Natural killer cell (primary cell): ENCODE data around the gene IGFL1. TPM values are rescaled to one million over a fixed set of nuclear protein-coding genes. Genes with fewer than 3 reads are reported as not detected.
"Not testable (repeated sequence)": the region's sequence is repeated elsewhere in the genome, so short reads cannot be mapped to it uniquely, and the experiment has no call there.

Experiments used
- ATAC-seq, 3 donors: fragments of 150-1000 bp in 2 of 3; fragments of 200-7000 bp in 1 of 3; cut with Tn5 transposase; 1 replicate in 1 of 3; 2 replicates in 2 of 3; pipeline ENCODE4 v1.10.0; 2021; ENCODE audit warnings: mild to moderate bottlenecking in 2 of 3, moderate library complexity in 2 of 3
- DNase-seq, 2 donors: peaks; one replicate each; pipeline versions ENCODE4 v3.0.0 to v3.0.0-alpha.2; 2013 to 2021; ENCODE audit warnings: mixed read lengths in 1 of 2
- H3K27ac ChIP-seq: one replicate; pipeline ENCODE4 v1.5.1; 2013; ENCODE audit warnings: mild to moderate bottlenecking, low read length
- H3K27me3 ChIP-seq: one replicate; pipeline ENCODE4 v1.6.1; 2013; ENCODE audit warnings: low read length; ENCODE audit not compliant: control insufficient read depth, insufficient read depth
- H3K36me3 ChIP-seq: one replicate; pipeline ENCODE4 v1.6.1; 2013; ENCODE audit warnings: low read length; ENCODE audit not compliant: control insufficient read depth, insufficient read depth
- H3K4me1 ChIP-seq: one replicate; pipeline ENCODE4 v1.6.1; 2013; ENCODE audit warnings: low read length; ENCODE audit not compliant: control insufficient read depth, insufficient read depth
- H3K4me3 ChIP-seq: one replicate; pipeline ENCODE4 v1.5.1; 2013; ENCODE audit warnings: low read length
- H3K9me3 ChIP-seq: one replicate; pipeline ENCODE4 v1.6.1; 2013; ENCODE audit warnings: low read length; ENCODE audit not compliant: control insufficient read depth, insufficient read depth
- H3K27ac Mint-ChIP-seq, 2 donors: one replicate each; pipeline ENCODE4 v1.8.0; 2022; ENCODE audit warnings: mild to moderate bottlenecking in 2 of 2, mixed read lengths in 2 of 2, moderate library complexity in 1 of 2
- H3K27me3 Mint-ChIP-seq, 2 donors: one replicate each; pipeline ENCODE4 v1.8.0; 2022; ENCODE audit warnings: low read depth in 2 of 2, mixed read lengths in 2 of 2
- H3K36me3 Mint-ChIP-seq: one replicate; pipeline ENCODE4 v1.8.0; 2022; ENCODE audit warnings: mixed read lengths
- H3K4me1 Mint-ChIP-seq, 2 donors: one replicate each; pipeline ENCODE4 v1.8.0; 2022; ENCODE audit warnings: mixed read lengths in 2 of 2
- H3K4me3 Mint-ChIP-seq: one replicate; pipeline ENCODE4 v1.8.0; 2022; ENCODE audit warnings: mild to moderate bottlenecking, moderate library complexity, mixed read lengths
- H3K9me3 Mint-ChIP-seq, 2 donors: one replicate each; pipeline ENCODE4 v1.8.0; 2022; ENCODE audit warnings: mixed read lengths in 2 of 2
- CTCF ChIP-seq: fragments of 200-600 bp; IDR thresholded peaks from one replicate; pipeline ENCODE4 v1.8.0; 2022; ENCODE audit warnings: antibody characterized with exemption
- WGBS: methylation state at CpG from one replicate; pipeline ENCODE4 v1.1.7; 2013; ENCODE audit warnings: missing lambda C conversion rate; ENCODE audit not compliant: insufficient coverage; 5-methylcytosine and 5-hydroxymethylcytosine counted together
- intact Hi-C: fragments of 100-400 bp; cut with micrococcal nuclease; formaldehyde crosslinking; loops from one replicate; pipeline ENCODE4 v1.14.2; 2022
- total RNA-seq, 4 donors: library from RNA; stranded (reverse); fragments of 120-200 nt in 1 of 4; gene quantifications; one replicate each; pipeline versions ENCODE4 v1.2.3 to v1.2.4, GENCODE V29; 2013 to 2022

Gene IGFL1
- total RNA-seq, 3 donors from 2014 or later (not counting 1 experiment from before 2014, with no cell fraction given) = not detected

- Mint-ChIP-seq H3K27ac (no peak overlapping the region), H3K4me1 (peaks cover 11 to 12% of the 10 kb centered on the region in 2 donors), H3K27me3 (peaks cover 20 to 35% of the 10 kb centered on the region in 2 donors), H3K9me3 (no peaks in the 10 kb centered on the region), H3K36me3 (no peaks in the 10 kb centered on the region), H3K4me3 (no peak overlapping the region)
- no peaks in the 10 kb centered on the region for H3K9me3 ChIP-seq
- ATAC-seq = no peak
- no peaks in the 10 kb centered on the region for H3K36me3 ChIP-seq
- TF ChIP-seq CTCF = no peak
- H3K27me3 ChIP-seq = peaks cover 13% of the 10 kb centered on the region
- no peak overlapping the region for H3K27ac ChIP-seq
- 55% methylated on average over 7 of the region's 7 CpGs for WGBS
- DNase-seq = no peak
- intact Hi-C loops = no loop called here
- H3K4me3 ChIP-seq = no peak overlapping the region
- peaks cover 14% of the 10 kb centered on the region for H3K4me1 ChIP-seq
Measured at GRCh38 chr19:46221981-46222610, 7.4 kb upstream of the IGFL1 start.

GRCh38 chr19:46223787-46224186 lies 5.8 kb upstream of the IGFL1 start:
- peaks cover 19 to 32% of the 10 kb centered on the region in 2 donors for H3K27me3 Mint-ChIP-seq
- intact Hi-C loops, DNase-seq, H3K27ac Mint-ChIP-seq, H3K4me3 Mint-ChIP-seq, ATAC-seq, H3K4me3 ChIP-seq, H3K36me3 Mint-ChIP-seq, H3K9me3 ChIP-seq, H3K27ac ChIP-seq, H3K9me3 Mint-ChIP-seq, H3K36me3 ChIP-seq: not testable (repeated sequence)
- H3K4me1 ChIP-seq = peaks cover 14% of the 10 kb centered on the region
- H3K4me1 Mint-ChIP-seq = peaks cover 11 to 12% of the 10 kb centered on the region in 2 donors
- peaks cover 25% of the 10 kb centered on the region for H3K27me3 ChIP-seq
- 83% methylated on average over 8 of the region's 10 CpGs for WGBS

- intact Hi-C loops = loop anchor here (5.0 kb wide), 1 partner anchor 38 kb away; no protein-coding TSS in a partner anchor
Measured at GRCh38 chr19:46224773-46225172, 4.8 kb upstream of the IGFL1 start.

More at GRCh38 chr19:46224773-46225172, 4.8 kb upstream of the IGFL1 start:
- WGBS = 82% methylated on average over 2 of the region's 3 CpGs
- no peak overlapping the region for H3K4me3 Mint-ChIP-seq
- Histone ChIP-seq H3K4me1 (peaks cover 14% of the 10 kb centered on the region), H3K27me3 (peaks cover 26% of the 10 kb centered on the region), H3K4me3 (no peak overlapping the region), H3K27ac (no peak overlapping the region), H3K9me3 (no peaks in the 10 kb centered on the region), H3K36me3 (no peaks in the 10 kb centered on the region)
- DNase-seq = no peak
- peaks cover 11 to 12% of the 10 kb centered on the region in 2 donors for H3K4me1 Mint-ChIP-seq
- no peaks in the 10 kb centered on the region for H3K9me3 Mint-ChIP-seq
- H3K27ac Mint-ChIP-seq = no peak overlapping the region
- no peak for ATAC-seq
- H3K36me3 Mint-ChIP-seq = no peaks in the 10 kb centered on the region
- peaks cover 23 to 42% of the 10 kb centered on the region in 2 donors for H3K27me3 Mint-ChIP-seq
- TF ChIP-seq CTCF = no peak
